GM21390 (cell line): ENCODE measurements around the gene SYPL1.

Experiments used
- ATAC-seq: cut with Tn5 transposase; IDR thresholded peaks from one replicate; pipeline ENCODE4 v1.9.1; 2021; ENCODE audit not compliant: unreplicated experiment

SYPL1 gene

DNA sequence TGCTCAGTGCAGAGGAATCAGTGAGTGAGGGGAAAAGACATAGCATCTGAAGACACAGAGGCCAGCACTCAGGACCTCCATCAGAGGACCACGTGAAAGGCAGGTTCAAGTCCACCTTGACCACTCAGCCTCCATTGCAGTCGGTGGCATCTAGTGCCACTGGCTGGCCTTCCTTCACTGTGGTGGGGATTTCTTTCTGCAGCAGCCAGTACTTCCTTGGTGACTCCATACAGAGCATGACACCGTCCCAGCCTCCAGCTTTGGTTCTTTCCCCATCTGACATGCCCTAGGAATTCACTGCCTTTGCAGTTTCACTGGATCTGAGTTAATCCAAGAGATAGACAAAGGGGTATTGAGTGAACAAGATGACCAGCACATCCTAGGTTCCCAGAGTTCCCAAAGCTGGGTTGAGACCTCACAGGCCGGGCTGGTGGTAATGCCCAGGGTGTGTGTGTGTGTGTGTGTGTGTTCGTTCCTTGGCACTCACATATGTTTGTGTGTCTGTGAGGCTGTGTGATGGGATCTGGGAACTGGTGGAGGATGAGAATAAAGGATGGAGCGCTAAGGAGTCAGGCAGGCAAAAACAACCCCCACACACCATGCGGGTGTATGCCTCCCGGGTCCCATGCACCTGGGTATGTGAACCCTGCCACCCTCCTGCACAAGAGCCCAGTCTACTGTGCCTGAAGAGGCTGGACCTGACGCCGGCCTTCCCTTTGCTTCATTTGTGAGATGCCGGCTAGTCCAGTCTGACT, 57.8 kb downstream of the SYPL1 start:
- no peak for ATAC-seq

DNA sequence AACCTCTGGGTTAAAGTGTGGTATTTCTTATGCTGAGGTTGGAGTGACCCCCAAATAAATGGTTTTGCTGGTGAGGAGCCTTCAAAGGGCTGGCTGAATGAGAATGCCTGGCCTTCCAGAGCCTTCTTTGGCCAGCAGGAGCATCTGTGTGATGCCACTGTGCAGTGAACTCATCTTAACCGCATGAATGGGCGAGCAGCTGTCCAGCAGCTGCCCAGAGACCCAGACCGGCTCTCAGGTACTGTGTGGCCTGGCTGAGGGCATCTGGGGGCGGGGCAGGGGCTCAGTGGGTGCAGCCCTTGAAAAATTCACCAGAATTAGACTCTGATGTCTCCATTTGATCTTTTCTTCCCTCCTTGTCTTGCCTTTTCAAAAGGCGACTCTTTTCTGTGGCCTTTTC, 59.0 kb downstream of the SYPL1 start:
- no peak for ATAC-seq

GRCh38 chr7:106052681-106053080, 59.4 kb downstream of the SYPL1 start:
- no peak for ATAC-seq

DNA sequence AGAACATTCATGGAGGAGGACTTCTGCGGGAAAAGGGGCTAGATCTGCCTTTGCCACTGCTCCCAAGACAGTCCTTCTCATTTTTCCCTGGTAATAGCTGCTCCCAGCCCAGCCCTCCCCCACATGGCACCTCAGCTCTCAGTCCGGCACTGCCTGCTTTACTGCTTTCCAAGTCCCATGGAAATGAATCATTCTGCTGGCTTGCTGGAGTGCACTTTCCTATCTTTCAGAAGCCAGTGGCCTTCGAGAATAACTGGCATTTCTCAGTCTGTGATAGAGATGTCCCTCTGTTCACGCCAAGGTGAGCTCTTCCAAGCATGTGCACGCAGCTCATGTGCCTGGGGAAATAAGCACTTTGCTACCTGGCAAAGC, 61.4 kb downstream of the SYPL1 start:
- no peak for ATAC-seq

- ATAC-seq = no peak
These were observed 61.9 kb downstream of the SYPL1 start for GRCh38 chr7:106050002-106050745.

- no peak for ATAC-seq
These were observed 62.9 kb downstream of the SYPL1 start for GRCh38 chr7:106049139-106049752.

DNA sequence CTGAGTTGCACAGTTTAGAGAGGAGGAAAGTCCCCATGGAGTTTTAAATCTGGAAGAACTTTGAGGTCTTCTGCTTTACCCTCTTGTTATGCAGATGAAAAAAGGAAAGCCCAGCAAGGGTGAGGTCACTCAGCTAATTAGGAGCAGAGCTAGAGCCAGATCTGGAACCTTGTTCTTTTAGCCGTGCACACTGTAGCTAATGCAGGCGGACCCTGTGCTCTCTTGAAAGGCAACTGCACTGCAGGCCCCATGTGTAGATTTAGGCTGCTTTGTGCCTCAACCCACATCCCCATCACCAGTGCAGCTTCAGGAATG, 63.4 kb downstream of the SYPL1 start:
- no peak for ATAC-seq

GRCh38 chr7:106047818-106048705, 64.0 kb downstream of the SYPL1 start:
- ATAC-seq = no peak

DNA sequence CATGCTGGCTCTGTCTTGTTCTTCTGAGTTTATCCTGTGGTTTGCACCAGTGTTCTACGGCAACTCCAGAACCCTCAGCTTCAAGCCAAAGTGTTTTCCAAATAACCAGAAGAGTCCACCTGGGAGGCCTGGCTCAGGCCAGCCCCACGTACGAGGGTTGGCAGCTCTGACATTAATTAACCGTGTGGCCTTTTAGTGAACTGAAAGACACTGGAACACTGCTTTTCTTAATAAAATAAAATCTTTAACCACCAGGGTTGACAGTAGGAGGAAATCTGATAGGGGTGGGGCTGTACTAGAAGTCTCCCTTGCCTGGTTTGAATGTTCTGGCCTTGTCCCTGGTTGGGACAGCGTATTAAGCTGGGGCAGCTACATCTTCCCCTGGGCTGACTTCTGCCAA, 64.9 kb downstream of the SYPL1 start:
- ATAC-seq = no peak

DNA sequence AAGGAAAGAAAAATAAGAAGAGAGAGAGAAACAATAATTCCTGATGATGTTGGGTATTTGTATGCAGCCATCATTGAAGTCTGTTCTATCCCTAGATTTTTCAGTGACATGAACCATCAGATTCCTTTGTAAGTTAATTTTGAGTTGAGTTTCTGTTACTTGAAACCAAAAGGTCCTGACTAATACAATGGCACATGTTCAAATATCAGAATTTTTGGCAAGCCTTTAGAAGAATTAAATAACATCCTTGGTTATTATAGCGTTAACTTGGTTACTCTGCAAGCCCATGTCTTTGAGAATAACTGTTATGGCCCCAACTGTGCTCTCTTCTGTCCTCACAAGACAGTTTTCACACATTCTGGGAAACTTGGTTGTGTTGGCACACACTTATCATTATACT, 66.5 kb downstream of the SYPL1 start:
- no peak for ATAC-seq

DNA sequence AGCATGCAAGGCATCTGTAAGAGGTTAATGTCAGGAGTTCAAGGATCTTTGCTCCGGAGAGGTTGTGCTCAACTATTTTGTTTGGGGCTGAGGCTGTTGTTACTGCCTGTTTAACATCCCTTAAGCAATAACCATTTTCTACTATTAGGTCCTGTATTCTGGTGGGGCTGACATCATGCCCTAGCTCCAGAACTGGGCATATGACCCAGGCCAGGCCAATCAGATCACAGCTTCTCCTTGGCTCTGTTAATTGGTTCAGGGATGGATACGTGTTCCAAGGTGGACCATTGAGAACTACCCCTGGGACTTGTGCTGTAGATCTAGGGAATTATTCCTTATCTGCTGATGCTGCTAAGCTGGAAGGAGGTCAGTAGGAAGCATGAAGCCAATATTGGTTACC, 67.0 kb downstream of the SYPL1 start:
- no peak for ATAC-seq

DNA sequence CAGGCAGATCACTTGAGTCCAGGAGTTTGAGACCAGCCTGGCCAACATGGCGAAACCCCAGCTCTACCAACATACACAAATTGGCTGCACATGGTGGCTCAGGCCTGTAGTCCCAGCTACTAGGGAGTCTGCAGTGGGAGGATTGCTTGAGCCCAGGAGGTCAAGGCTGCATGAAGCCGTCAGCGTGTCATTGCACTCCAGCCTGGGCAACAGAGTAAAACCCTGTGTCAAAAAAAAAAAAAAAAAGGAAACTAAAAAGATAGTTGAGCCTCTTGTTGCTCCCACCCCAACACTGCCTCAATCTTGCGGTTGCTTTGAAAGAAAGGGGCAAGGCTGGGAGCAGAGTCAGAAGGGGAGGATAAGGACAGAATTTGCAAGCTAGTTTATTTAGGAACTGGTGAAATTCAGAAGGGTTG, 69.9 kb downstream of the SYPL1 start:
- ATAC-seq = no peak

DNA sequence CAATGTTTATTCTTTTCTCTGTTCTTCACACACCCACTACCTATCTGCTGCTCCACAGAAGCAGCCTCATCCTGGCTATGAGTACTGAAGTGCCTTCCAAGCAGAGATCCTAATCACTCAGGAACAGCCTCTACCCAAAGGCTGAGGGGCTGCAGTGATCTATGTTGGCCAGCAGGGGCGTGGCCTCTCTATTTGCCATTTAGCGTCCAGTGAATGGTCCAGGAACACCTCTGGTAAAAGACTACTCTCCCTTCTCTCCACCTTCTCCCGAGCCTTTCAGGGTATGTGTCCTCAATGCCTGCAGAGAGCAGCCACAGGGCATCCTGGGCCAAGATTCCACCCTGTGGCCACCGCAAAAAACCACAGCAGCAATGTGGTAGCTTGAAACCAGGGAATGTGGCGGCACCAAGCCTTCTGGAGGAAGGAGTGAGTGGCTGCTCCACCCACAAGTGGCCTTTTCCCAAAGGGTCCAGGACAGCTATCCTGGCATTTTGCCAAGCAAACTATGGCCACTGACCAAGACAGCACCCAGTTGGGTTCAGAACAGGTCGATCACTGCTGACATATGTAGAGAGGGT, 70.9 kb downstream of the SYPL1 start:
- peak; percentile 55 for ATAC-seq
